OCI-LY7 (cell line): ENCODE measurements around the gene JCHAIN. TPM values are rescaled to one million over a fixed set of nuclear protein-coding genes. Genes with fewer than 3 reads are reported as not detected.

Experiments used
- BruUV-seq: library from RNA; stranded (reverse); fragments of 400-500 nt; replicated peaks from 2 replicates; lab custom pipeline; 2021; lab: Mats Ljungman, UMichigan
- CTCF ChIA-PET: fragments of 300-600 bp; sonication (Branson Sonifier 250); formaldehyde crosslinking; loops from one replicate; lab custom pipeline; 2022; ENCODE audit warnings: antibody characterized with exemption; ENCODE audit not compliant: unreplicated experiment; lab: Charles Lee
- POLR2A ChIA-PET: fragments of 300-600 bp; sonication (Branson Sonifier 250); formaldehyde crosslinking; loops from one replicate; lab custom pipeline; 2022; ENCODE audit warnings: antibody characterized with exemption; lab: Charles Lee
- DNase-seq: peaks from one replicate; pipeline ENCODE4 v3.0.0-alpha.2; 2015; ENCODE audit warnings: low spot score
- H2AFZ ChIP-seq: fragments of 200-600 bp; sonication (generic), shearing (Covaris generic); 2 replicates; pipeline ENCODE4 v1.6.1; 2014; ENCODE audit warnings: mild to moderate bottlenecking, antibody characterized with exemption, low read length, moderate library complexity
- H3K27ac ChIP-seq: fragments of 200-600 bp; sonication (generic); 2 replicates; pipeline ENCODE4 v1.5.1; 2014; ENCODE audit warnings: mixed run types, low read depth, mild to moderate bottlenecking, moderate library complexity, low read length, inconsistent platforms; ENCODE audit not compliant: poor library complexity, severe bottlenecking
- H3K36me3 ChIP-seq: fragments of 200-600 bp; sonication (generic); 2 replicates; pipeline ENCODE4 v1.6.1; 2014; ENCODE audit warnings: mild to moderate bottlenecking, antibody characterized with exemption, low read length, moderate library complexity, mixed read lengths; ENCODE audit not compliant: insufficient read depth
- H3K4me1 ChIP-seq: fragments of 200-600 bp; sonication (generic); 2 replicates; pipeline ENCODE4 v1.5.1; 2014; ENCODE audit warnings: mild to moderate bottlenecking, low read length; ENCODE audit not compliant: insufficient read depth, poor library complexity, severe bottlenecking
- H3K4me2 ChIP-seq: fragments of 200-600 bp; sonication (generic); 2 replicates; pipeline ENCODE4 v1.6.1; 2014; ENCODE audit warnings: mild to moderate bottlenecking, low read length
- H3K4me3 ChIP-seq: fragments of 200-600 bp; sonication (generic); 2 replicates; pipeline ENCODE4 v1.5.1; 2014; ENCODE audit warnings: mild to moderate bottlenecking, low read depth, low read length; ENCODE audit not compliant: poor library complexity, severe bottlenecking
- H3K79me2 ChIP-seq: fragments of 200-600 bp; sonication (generic); 2 replicates; pipeline ENCODE4 v1.6.1; 2016; ENCODE audit warnings: low read depth, mild to moderate bottlenecking, low read length, moderate library complexity, mixed read lengths; ENCODE audit not compliant: insufficient read depth
- H3K9me2 ChIP-seq: fragments of 200-600 bp; sonication (generic); 2 replicates; pipeline ENCODE4 v1.6.1; 2016; ENCODE audit warnings: mild to moderate bottlenecking, low read length, mixed read lengths; ENCODE audit not compliant: insufficient read depth
- H3K9me3 ChIP-seq: fragments of 200-600 bp; sonication (generic); 2 replicates; pipeline ENCODE4 v1.6.1; 2014; ENCODE audit warnings: mild to moderate bottlenecking, mixed run types, low read length, mixed read lengths
- H4K20me1 ChIP-seq: fragments of 200-600 bp; sonication (generic); 2 replicates; pipeline ENCODE4 v1.6.1; 2014; ENCODE audit warnings: mild to moderate bottlenecking, antibody characterized with exemption, low read length, moderate library complexity, mixed read lengths; ENCODE audit not compliant: insufficient read depth
- EZH2phosphoT487 ChIP-seq: fragments of 200-600 bp; sonication (generic); IDR thresholded peaks from 2 replicates; pipeline ENCODE4 v1.6.1; 2018; ENCODE audit warnings: low read depth, borderline replicate concordance, mild to moderate bottlenecking, mixed run types, antibody characterized with exemption, low read length, moderate library complexity, mixed read lengths
- intact Hi-C: fragments of 100-400 bp; cut with micrococcal nuclease; formaldehyde crosslinking; loops from one replicate; pipeline ENCODE4 v1.10.0; 2022; ENCODE audit not compliant: unreplicated experiment
- small RNA-seq: library from RNA; depleted of rRNA; stranded (forward); fragments of <200 nt; gene quantifications from one replicate; pipeline ENCODE3, GENCODE V24; 2014
- total RNA-seq, 2 experiments: library from RNA; depleted of rRNA in 1 of 2; stranded (reverse); fragments of >200 nt in 1 of 2; shearing (Covaris generic) in 1 of 2; gene quantifications; 2 replicates each; pipeline ENCODE4 v1.2.3, GENCODE V29; 2014 to 2022
- TF ChIP-seq, protein P1 (sequence below): fragments of 200-600 bp; sonication (generic); conservative IDR thresholded peaks from 2 replicates; pipeline ENCODE4 v1.5.1; 2014; ENCODE audit warnings: mild to moderate bottlenecking, antibody characterized with exemption, low read length, moderate library complexity, mixed read lengths

The JCHAIN gene
- total RNA-seq, 2 experiments from 2014 or later: 1,492 to 1,542 TPM

- DNase-seq: no peak
- no peaks in the 10 kb centered on the region for H3K9me3 ChIP-seq
- BruUV-seq: no TSS peak
- H3K4me1 ChIP-seq: no peaks in the 10 kb centered on the region
- H3K36me3 ChIP-seq: no peaks in the 10 kb centered on the region
- H3K79me2 ChIP-seq: no peaks in the 10 kb centered on the region
- ChIA-PET CTCF (interaction anchor here (0.6 kb wide), 1 partner anchor 386 kb away, joined by 3 read pairs; the partner anchor contains the start of gene DCK), POLR2A (interaction anchor here (0.6 to 1.8 kb wide), 4 partner anchors 17 to 398 kb away, joined by 3 to 5 read pairs (median 4); no protein-coding TSS in a partner anchor)
- no peak overlapping the region for H3K27ac ChIP-seq
- no peak overlapping the region for H3K4me2 ChIP-seq
- no peak overlapping the region for H3K4me3 ChIP-seq
- TF ChIP-seq EZH2phosphoT487: no peak
- TF ChIP-seq, protein P1, sequence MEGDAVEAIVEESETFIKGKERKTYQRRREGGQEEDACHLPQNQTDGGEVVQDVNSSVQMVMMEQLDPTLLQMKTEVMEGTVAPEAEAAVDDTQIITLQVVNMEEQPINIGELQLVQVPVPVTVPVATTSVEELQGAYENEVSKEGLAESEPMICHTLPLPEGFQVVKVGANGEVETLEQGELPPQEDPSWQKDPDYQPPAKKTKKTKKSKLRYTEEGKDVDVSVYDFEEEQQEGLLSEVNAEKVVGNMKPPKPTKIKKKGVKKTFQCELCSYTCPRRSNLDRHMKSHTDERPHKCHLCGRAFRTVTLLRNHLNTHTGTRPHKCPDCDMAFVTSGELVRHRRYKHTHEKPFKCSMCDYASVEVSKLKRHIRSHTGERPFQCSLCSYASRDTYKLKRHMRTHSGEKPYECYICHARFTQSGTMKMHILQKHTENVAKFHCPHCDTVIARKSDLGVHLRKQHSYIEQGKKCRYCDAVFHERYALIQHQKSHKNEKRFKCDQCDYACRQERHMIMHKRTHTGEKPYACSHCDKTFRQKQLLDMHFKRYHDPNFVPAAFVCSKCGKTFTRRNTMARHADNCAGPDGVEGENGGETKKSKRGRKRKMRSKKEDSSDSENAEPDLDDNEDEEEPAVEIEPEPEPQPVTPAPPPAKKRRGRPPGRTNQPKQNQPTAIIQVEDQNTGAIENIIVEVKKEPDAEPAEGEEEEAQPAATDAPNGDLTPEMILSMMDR: no peak
- intact Hi-C loops: no loop called here
- H2AFZ ChIP-seq: no peak overlapping the region
- no peaks in the 10 kb centered on the region for H4K20me1 ChIP-seq
- no peaks in the 10 kb centered on the region for H3K9me2 ChIP-seq
These were observed 58.9 kb downstream of the JCHAIN start for GRCh38 chr4:70607334-70607853.

GRCh38 chr4:70606459-70606858 lies 59.8 kb downstream of the JCHAIN start:
- H3K9me2 ChIP-seq: no peaks in the 10 kb centered on the region
- no peak overlapping the region for H2AFZ ChIP-seq
- no peak for DNase-seq
- H3K4me3 ChIP-seq: no peak overlapping the region
- ChIA-PET POLR2A (interaction anchor here (0.6 to 1.8 kb wide), 5 partner anchors 16 to 529 kb away, joined by 3 to 5 read pairs (median 4); no protein-coding TSS in a partner anchor), CTCF (no interaction called here)
- H3K4me1 ChIP-seq: peaks cover 7% of the 10 kb centered on the region
- no peaks in the 10 kb centered on the region for H4K20me1 ChIP-seq
- no peak for TF ChIP-seq EZH2phosphoT487
- TF ChIP-seq, protein P1: no peak
- no peaks in the 10 kb centered on the region for H3K9me3 ChIP-seq
- intact Hi-C loops: no loop called here
- no peaks in the 10 kb centered on the region for H3K36me3 ChIP-seq
- no peak overlapping the region for H3K4me2 ChIP-seq
- BruUV-seq: no TSS peak
- no peaks in the 10 kb centered on the region for H3K79me2 ChIP-seq
- H3K27ac ChIP-seq: no peak overlapping the region

Small RNAs within 50 kb of the gene (small RNA-seq; reads per million reads assigned to genes)
- gene RNU6-520P (not detected), gene RNU6-784P (0.21 reads per million)

Other genes with a start within 250 kb of the JCHAIN start
- not detected in 2 replicates for gene MUC7, start 194.3 kb downstream of the JCHAIN start, total RNA-seq (2014; rRNA removed; shearing (Covaris generic))
- not detected in 2 replicates for gene MUC7, start 194.3 kb downstream of the JCHAIN start, total RNA-seq (2022)
- gene AMTN, start 147.9 kb downstream of the JCHAIN start, total RNA-seq (2014; rRNA removed; shearing (Covaris generic)): not detected in 2 replicates
- gene AMTN, start 147.9 kb downstream of the JCHAIN start, total RNA-seq (2022): not detected in 2 replicates
- gene AMBN, start 74.3 kb downstream of the JCHAIN start, total RNA-seq (2014; rRNA removed; shearing (Covaris generic)): not detected in 2 replicates
- gene AMBN, start 74.3 kb downstream of the JCHAIN start, total RNA-seq (2022): not detected in 2 replicates
- gene ENAM, start 37.8 kb downstream of the JCHAIN start, total RNA-seq (2014; rRNA removed; shearing (Covaris generic)): 0.32 TPM in 1 of 2 replicates, not detected in the other
- gene ENAM, start 37.8 kb downstream of the JCHAIN start, total RNA-seq (2022): 3.5 and 6.2 TPM in 2 replicates
- gene UTP3, start 22.0 kb upstream of the JCHAIN start, total RNA-seq (2014; rRNA removed; shearing (Covaris generic)): 34.0 and 51.5 TPM in 2 replicates
- gene UTP3, start 22.0 kb upstream of the JCHAIN start, total RNA-seq (2022): 54.8 and 57.8 TPM in 2 replicates
- gene RUFY3, start 55.5 kb upstream of the JCHAIN start, total RNA-seq (2014; rRNA removed; shearing (Covaris generic)): 36.4 and 38.2 TPM in 2 replicates
- gene RUFY3, start 55.5 kb upstream of the JCHAIN start, total RNA-seq (2022): 42.6 and 52.2 TPM in 2 replicates
- 32.8 and 36.7 TPM in 2 replicates for gene GRSF1, start 173.4 kb upstream of the JCHAIN start, total RNA-seq (2014; rRNA removed; shearing (Covaris generic))
- gene GRSF1, start 173.4 kb upstream of the JCHAIN start, total RNA-seq (2022): 52.8 and 67.0 TPM in 2 replicates
- 3.9 and 4.7 TPM in 2 replicates for gene MOB1B, start 235.9 kb upstream of the JCHAIN start, total RNA-seq (2014; rRNA removed; shearing (Covaris generic))
- 19.4 and 22.4 TPM in 2 replicates for gene MOB1B, start 235.9 kb upstream of the JCHAIN start, total RNA-seq (2022)